ENCODE results near the gene FOXL3.

DNA sequence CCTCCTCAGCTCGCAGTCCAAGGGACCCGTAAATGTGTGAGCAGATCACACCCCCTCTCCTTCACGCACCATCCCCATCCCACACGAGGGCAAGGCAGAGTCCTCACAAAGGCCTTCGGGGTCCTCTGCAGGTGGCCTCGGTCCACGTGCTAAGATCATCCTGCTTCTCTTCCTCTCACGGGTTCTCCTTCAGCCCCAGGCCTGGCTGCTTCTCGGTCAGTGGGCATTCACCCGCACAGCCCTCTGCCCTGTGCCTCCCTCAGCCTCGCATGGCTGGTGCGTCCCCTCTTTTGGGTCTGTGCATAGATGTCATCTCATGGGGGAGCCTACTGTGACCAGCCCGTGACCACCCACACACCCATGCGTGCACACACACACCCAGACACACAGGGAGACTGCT lies 17.3 kb upstream of the FOXL3 start:
- TF ChIP-seq, protein P1, sequence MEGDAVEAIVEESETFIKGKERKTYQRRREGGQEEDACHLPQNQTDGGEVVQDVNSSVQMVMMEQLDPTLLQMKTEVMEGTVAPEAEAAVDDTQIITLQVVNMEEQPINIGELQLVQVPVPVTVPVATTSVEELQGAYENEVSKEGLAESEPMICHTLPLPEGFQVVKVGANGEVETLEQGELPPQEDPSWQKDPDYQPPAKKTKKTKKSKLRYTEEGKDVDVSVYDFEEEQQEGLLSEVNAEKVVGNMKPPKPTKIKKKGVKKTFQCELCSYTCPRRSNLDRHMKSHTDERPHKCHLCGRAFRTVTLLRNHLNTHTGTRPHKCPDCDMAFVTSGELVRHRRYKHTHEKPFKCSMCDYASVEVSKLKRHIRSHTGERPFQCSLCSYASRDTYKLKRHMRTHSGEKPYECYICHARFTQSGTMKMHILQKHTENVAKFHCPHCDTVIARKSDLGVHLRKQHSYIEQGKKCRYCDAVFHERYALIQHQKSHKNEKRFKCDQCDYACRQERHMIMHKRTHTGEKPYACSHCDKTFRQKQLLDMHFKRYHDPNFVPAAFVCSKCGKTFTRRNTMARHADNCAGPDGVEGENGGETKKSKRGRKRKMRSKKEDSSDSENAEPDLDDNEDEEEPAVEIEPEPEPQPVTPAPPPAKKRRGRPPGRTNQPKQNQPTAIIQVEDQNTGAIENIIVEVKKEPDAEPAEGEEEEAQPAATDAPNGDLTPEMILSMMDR (IDR thresholded peaks at IDR 0.05): no peak
- no peak for TF ChIP-seq ZFX (IDR thresholded peaks at IDR 0.05; ENCODE audit: borderline replicate concordance)
